Measurements from ENCODE around the gene WWC1. TPM values are rescaled to one million over a fixed set of nuclear protein-coding genes. Genes with fewer than 3 reads are reported as not detected.
"Not testable (repeated sequence)": the region's sequence is repeated elsewhere in the genome, so short reads cannot be mapped to it uniquely, and the experiment has no call there.

Gene WWC1
- total RNA-seq, 1 donor from 2014 or later, result 32.8 TPM

DNA sequence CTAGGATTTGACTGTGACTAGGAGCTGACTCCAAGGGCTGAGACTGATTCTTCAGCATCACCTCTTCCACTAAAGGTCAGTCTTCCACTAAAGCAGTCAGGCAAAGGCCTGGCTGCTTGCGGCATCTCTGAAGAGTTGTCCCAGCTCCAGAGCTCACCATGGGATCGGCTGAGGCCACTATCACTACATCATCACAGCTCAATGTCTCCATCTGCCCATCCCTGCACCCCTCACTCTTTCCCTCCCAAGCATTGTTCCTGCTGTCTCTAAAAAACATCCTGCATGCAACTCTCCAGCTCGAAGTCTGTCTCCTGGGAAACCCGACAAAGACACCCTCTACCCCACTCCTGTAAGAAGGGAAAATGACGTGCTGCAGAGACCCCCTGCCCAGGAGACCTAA, 15.5 kb upstream of the WWC1 start:
- no peaks in the 10 kb centered on the region for H3K4me1 Mint-ChIP-seq
- H3K9me3 Mint-ChIP-seq, result no peaks in the 10 kb centered on the region
- no peak for DNase-seq (ENCODE audit: low spot score in 2 of 2, unreplicated experiment in 2 of 2)
- no peaks in the 10 kb centered on the region for H3K36me3 Mint-ChIP-seq
- peaks cover 2% of the 10 kb centered on the region for H3K27me3 Mint-ChIP-seq (ENCODE audit: low read depth)
- H3K27ac Mint-ChIP-seq, result no peak overlapping the region
- TF ChIP-seq, protein P1, sequence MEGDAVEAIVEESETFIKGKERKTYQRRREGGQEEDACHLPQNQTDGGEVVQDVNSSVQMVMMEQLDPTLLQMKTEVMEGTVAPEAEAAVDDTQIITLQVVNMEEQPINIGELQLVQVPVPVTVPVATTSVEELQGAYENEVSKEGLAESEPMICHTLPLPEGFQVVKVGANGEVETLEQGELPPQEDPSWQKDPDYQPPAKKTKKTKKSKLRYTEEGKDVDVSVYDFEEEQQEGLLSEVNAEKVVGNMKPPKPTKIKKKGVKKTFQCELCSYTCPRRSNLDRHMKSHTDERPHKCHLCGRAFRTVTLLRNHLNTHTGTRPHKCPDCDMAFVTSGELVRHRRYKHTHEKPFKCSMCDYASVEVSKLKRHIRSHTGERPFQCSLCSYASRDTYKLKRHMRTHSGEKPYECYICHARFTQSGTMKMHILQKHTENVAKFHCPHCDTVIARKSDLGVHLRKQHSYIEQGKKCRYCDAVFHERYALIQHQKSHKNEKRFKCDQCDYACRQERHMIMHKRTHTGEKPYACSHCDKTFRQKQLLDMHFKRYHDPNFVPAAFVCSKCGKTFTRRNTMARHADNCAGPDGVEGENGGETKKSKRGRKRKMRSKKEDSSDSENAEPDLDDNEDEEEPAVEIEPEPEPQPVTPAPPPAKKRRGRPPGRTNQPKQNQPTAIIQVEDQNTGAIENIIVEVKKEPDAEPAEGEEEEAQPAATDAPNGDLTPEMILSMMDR (IDR thresholded peaks at IDR 0.05; ENCODE audit: unreplicated experiment), result no peak
- no peak overlapping the region for H3K4me3 Mint-ChIP-seq

DNA sequence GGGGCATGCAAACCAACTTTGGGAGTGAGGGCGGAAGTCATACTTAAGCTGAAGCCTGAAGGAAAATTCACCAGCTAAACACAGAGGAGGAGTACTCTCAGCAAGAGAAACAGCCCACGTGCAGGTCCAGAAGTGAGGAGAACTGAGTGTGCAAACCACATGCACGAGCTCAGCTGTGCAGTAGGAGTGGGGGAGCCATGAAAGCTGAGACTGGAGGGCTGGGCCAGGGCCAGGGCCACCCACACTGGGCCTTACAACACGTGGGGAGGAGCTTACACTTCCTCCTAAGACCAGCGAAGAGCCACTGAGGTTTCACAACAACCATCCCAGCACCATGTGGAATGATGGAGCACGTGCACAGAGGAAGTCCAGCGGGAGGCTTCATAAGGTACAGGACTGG, 9.3 kb upstream of the WWC1 start:
- Mint-ChIP-seq H3K36me3 (peaks cover 5% of the 10 kb centered on the region), H3K4me1 (peaks cover 6% of the 10 kb centered on the region), H3K4me3 (no peak overlapping the region), H3K27ac (no peak overlapping the region), H3K9me3 (peaks cover 15% of the 10 kb centered on the region), H3K27me3 (ENCODE audit: low read depth) (peaks cover 4% of the 10 kb centered on the region)
- TF ChIP-seq, protein P1 (IDR thresholded peaks at IDR 0.05; ENCODE audit: unreplicated experiment), result no peak
- DNase-seq (ENCODE audit: low spot score in 2 of 2, unreplicated experiment in 2 of 2), result no peak

DNA sequence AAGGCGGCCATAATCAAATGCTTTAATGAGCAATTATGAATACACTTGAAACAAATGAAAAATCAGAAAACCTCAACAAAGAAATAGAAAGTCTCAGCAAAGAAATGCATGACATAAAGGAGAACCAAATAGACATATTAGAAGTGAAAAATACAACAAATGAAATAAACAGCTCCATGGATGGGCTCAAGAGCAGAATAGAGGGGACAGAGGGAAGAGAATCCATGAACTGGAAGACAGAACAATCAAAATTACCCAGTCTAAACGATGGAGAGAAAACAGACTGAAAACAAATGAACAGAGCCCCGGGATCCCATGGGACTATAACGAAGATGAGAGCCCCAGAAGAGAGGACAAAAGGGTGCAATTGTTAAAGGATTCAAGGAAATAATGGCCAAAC, 6.6 kb upstream of the WWC1 start:
- H3K27me3 Mint-ChIP-seq (ENCODE audit: low read depth), result peaks cover 3% of the 10 kb centered on the region
- peaks cover 22% of the 10 kb centered on the region for H3K4me1 Mint-ChIP-seq
- TF ChIP-seq, protein P1 (IDR thresholded peaks at IDR 0.05; ENCODE audit: unreplicated experiment), result no peak
- H3K4me3 Mint-ChIP-seq, result no peak overlapping the region
- H3K27ac Mint-ChIP-seq, result no peak overlapping the region
- H3K36me3 Mint-ChIP-seq, result peaks cover 5% of the 10 kb centered on the region
- peaks cover 15% of the 10 kb centered on the region for H3K9me3 Mint-ChIP-seq
- no peak for DNase-seq (ENCODE audit: low spot score in 2 of 2, unreplicated experiment in 2 of 2)

DNA sequence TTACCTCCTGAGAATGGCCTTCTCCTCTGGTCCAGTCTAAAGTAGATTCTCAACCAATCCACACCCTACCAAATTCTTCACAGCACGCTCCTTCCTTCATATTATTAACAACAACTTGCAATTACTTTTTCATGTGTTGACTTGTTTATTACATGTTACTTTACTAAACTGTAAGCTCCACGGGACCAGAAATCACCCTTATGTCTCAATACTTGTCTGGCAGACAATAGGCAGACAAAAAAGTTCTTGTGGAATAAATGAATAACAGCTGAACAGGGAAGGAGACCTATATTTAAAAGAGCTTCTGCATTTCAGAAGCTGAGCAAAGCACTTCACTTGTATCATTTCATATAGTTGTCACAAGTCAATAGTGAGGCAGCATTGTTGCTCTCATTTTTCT, 5.7 kb upstream of the WWC1 start:
- peaks cover 3% of the 10 kb centered on the region for H3K27me3 Mint-ChIP-seq (ENCODE audit: low read depth)
- no peak overlapping the region for H3K4me3 Mint-ChIP-seq
- H3K36me3 Mint-ChIP-seq, result peaks cover 5% of the 10 kb centered on the region
- H3K27ac Mint-ChIP-seq, result no peak overlapping the region
- TF ChIP-seq, protein P1 (IDR thresholded peaks at IDR 0.05; ENCODE audit: unreplicated experiment), result no peak
- H3K9me3 Mint-ChIP-seq, result peaks cover 15% of the 10 kb centered on the region
- H3K4me1 Mint-ChIP-seq, result peaks cover 27% of the 10 kb centered on the region
- no peak for DNase-seq (ENCODE audit: low spot score in 2 of 2, unreplicated experiment in 2 of 2)

DNA sequence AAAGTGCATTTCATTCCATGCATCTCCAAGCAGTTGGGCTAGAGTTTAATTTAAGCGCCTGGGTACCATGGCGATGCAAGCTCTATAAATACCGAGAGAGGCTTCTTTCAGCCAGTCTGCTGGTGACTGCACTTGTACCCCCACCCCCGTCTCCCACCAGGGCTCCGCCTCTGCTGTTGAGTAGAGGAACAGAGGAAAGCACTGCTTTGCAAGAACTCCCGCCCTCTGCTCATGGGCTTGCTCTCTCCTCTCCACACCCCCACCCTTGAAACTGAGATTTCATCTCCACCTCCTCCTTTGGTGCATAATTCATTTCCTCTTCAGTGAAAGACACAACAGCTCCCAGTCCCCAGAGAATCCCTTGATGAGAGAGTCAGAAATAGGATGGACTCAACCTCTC, 5.1 kb upstream of the WWC1 start:
- no peak for DNase-seq (ENCODE audit: low spot score in 2 of 2, unreplicated experiment in 2 of 2)
- peaks cover 3% of the 10 kb centered on the region for H3K27me3 Mint-ChIP-seq (ENCODE audit: low read depth)
- peak overlapping the region; percentile 3 for H3K27ac Mint-ChIP-seq
- H3K4me1 Mint-ChIP-seq, result peaks cover 32% of the 10 kb centered on the region
- TF ChIP-seq, protein P1 (IDR thresholded peaks at IDR 0.05; ENCODE audit: unreplicated experiment), result no peak
- peaks cover 15% of the 10 kb centered on the region for H3K9me3 Mint-ChIP-seq
- no peak overlapping the region for H3K4me3 Mint-ChIP-seq
- peaks cover 5% of the 10 kb centered on the region for H3K36me3 Mint-ChIP-seq

DNA sequence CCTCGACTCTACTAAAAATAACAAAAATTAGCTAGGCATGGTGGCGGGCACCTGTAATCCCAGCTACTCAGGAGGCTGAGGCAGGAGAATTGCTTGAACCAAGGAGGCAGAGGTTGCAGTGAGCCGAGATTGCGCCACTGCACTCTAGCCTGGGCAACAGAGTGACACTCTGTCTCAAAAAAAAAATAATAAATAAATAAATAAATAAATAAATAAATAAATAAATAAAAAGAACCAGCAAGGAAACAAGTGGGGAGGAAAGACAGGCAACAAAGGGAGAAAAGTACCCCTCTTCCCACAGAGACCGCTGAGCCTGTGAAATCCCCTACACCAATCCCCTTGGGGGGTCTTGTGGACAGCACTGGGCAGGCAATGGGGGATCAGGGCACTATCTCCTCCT, 4.6 kb upstream of the WWC1 start:
- not testable (repeated sequence) for H3K36me3 Mint-ChIP-seq; H3K4me3 Mint-ChIP-seq; DNase-seq (ENCODE audit: low spot score in 2 of 2, unreplicated experiment in 2 of 2); H3K27me3 Mint-ChIP-seq (ENCODE audit: low read depth); H3K27ac Mint-ChIP-seq
- peaks cover 15% of the 10 kb centered on the region for H3K9me3 Mint-ChIP-seq
- peaks cover 31% of the 10 kb centered on the region for H3K4me1 Mint-ChIP-seq

All from mesothelial cell of epicardium (in vitro differentiated cells).